Tibial artery (tissue), 4 donors: ENCODE results near the gene PDX1.

Experiments
- DNase-seq, 2 donors: peaks; one replicate each; pipeline ENCODE4 v3.0.0-alpha.2; 2019
- H3K27ac ChIP-seq, 2 donors: fragments of 200-600 bp; sonication (generic) in 1 of 2; 1 replicate in 1 of 2; 2 replicates in 1 of 2; pipeline ENCODE4 v1.5.1; 2018 to 2019; ENCODE audit warnings: mild to moderate bottlenecking in 1 of 2
- H3K27me3 ChIP-seq, 2 donors: fragments of 200-600 bp; sonication (generic) in 1 of 2; one replicate each; pipeline versions ENCODE4 v1.5.1 to v1.6.0; 2016 to 2019
- H3K36me3 ChIP-seq, 3 donors: fragments of 200-600 bp; sonication (generic) in 2 of 3; one replicate each; pipeline ENCODE4 v1.5.1; 2016 to 2019; ENCODE audit warnings: mild to moderate bottlenecking in 2 of 3
- H3K4me1 ChIP-seq, 4 donors: fragments of 200-600 bp; sonication (generic) in 2 of 4; 1 replicate in 3 of 4; 2 replicates in 1 of 4; pipeline ENCODE4 v1.5.1; 2016 to 2019
- H3K4me3 ChIP-seq, 2 donors: fragments of 200-600 bp; sonication (generic) in 1 of 2; 1 replicate in 1 of 2; 2 replicates in 1 of 2; pipeline ENCODE4 v1.5.1; 2018 to 2019; ENCODE audit warnings: mild to moderate bottlenecking in 2 of 2
- H3K9me3 ChIP-seq, 3 donors: fragments of 200-600 bp; sonication (generic) in 1 of 3; one replicate each; pipeline ENCODE4 v1.5.1; 2016 to 2019
- intact Hi-C: fragments of 100-400 bp; cut with DNase I; formaldehyde crosslinking; loops from one replicate; pipeline ENCODE4 v1.15.0; 2023; ENCODE audit warnings: low total_unique reads
- TF ChIP-seq, protein P1 (sequence below), 2 experiments: fragments of 200-600 bp in 1 of 2; fragments of 450-650 bp in 1 of 2; IDR thresholded peaks; one replicate each; pipeline ENCODE4 v1.5.1; 2017 to 2019; ENCODE audit warnings: antibody characterized with exemption in 2 of 2, mild to moderate bottlenecking in 1 of 2, moderate library complexity in 1 of 2

The PDX1 gene

DNA sequence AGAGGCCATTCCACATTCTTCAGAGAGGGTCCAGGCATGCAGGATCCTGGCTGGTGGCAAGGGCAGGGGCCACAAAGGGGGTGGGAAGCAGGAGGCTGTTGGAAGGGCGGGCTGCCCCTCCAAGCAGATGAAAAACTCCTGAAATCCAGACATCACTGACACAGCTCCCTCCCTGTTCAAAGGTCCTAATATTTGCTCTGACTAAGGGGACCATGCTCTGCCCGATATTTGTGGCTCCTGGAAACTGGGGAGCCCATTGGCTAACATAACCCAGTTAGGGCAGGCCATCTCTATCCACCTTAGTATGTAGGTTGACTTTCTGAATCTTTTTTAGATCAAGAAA, 52.6 kb downstream of the PDX1 start:
- H3K36me3 ChIP-seq = no peaks in the 10 kb centered on the region
- no peak overlapping the region for H3K27ac ChIP-seq
- peak in 1 of 2 donors; percentile 51 for DNase-seq
- intact Hi-C loops = no loop called here
- no peaks in the 10 kb centered on the region for H3K9me3 ChIP-seq
- H3K4me1 ChIP-seq = peaks cover 0 to 35% (median 20%) of the 10 kb centered on the region in 4 donors
- no peak overlapping the region for H3K4me3 ChIP-seq
- TF ChIP-seq, protein P1, sequence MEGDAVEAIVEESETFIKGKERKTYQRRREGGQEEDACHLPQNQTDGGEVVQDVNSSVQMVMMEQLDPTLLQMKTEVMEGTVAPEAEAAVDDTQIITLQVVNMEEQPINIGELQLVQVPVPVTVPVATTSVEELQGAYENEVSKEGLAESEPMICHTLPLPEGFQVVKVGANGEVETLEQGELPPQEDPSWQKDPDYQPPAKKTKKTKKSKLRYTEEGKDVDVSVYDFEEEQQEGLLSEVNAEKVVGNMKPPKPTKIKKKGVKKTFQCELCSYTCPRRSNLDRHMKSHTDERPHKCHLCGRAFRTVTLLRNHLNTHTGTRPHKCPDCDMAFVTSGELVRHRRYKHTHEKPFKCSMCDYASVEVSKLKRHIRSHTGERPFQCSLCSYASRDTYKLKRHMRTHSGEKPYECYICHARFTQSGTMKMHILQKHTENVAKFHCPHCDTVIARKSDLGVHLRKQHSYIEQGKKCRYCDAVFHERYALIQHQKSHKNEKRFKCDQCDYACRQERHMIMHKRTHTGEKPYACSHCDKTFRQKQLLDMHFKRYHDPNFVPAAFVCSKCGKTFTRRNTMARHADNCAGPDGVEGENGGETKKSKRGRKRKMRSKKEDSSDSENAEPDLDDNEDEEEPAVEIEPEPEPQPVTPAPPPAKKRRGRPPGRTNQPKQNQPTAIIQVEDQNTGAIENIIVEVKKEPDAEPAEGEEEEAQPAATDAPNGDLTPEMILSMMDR (IDR thresholded peaks at IDR 0.05) = no peak
- peaks cover 0 to 100% of the 10 kb centered on the region in 2 donors for H3K27me3 ChIP-seq

DNA sequence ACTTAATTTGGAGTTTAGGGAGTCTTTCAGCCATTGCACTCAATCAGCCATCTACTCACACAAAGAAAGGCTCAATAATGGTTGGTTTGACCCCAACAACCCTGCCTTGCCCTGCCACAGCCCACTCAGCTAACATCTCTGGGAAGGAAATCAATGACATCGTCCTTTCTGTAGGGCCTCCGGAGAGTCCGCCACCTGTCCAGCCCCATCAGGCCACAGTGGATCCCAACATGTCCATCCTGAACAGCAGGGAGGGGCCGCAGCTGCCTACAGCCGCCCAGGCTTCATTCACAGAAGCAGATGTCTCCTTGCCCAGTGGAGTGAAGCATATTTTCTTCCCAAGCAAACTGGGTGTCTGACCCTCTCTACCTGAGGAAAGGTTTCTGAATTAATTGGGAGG, 53.5 kb downstream of the PDX1 start:
- intact Hi-C loops = no loop called here
- TF ChIP-seq, protein P1 (IDR thresholded peaks at IDR 0.05) = no peak
- no peaks in the 10 kb centered on the region for H3K36me3 ChIP-seq
- peaks cover 0 to 34% (median 20%) of the 10 kb centered on the region in 4 donors for H3K4me1 ChIP-seq
- H3K27ac ChIP-seq = no peak overlapping the region
- H3K4me3 ChIP-seq = no peak overlapping the region
- H3K27me3 ChIP-seq = peaks cover 0 to 100% of the 10 kb centered on the region in 2 donors
- no peaks in the 10 kb centered on the region for H3K9me3 ChIP-seq
- DNase-seq = peak in 1 of 2 donors; percentile 27

DNA sequence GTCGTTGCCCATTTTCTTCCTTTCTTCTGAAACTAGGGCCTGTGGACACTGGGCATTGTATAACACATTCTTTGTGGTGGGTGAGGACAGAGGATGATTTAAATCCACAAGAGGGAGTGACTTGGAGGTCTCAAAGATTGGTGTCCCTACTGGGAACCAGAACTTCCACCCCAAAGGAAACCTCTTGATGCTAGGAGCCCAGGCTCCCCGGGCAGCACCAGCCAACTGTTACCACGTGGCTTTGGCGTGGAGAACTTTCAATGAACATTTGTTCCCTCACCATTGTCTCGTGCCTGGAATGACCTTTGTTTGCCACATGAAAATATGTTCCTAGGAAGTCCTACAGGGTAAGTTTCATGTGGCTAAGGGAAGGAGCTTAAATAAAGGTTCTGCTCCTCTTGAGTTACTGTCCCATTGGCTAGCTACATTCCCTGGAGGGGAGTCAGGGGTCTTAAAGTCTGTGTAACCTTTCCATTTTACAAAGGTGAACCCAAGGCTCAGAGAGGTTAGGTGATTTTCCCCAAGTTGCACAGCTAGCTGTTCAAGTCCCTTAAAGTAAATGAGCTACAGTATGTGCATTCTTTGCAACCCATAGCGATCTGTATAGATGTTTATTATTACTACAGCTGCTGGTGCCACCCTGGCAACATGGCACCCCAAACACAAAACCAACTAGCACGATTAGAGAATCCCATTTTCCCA, 54.3 kb downstream of the PDX1 start:
- Histone ChIP-seq H3K4me3 (no peak overlapping the region), H3K36me3 (no peaks in the 10 kb centered on the region), H3K27ac (no peak overlapping the region), H3K27me3 (peaks cover 0 to 100% of the 10 kb centered on the region in 2 donors), H3K4me1 (peaks cover 0 to 34% (median 18%) of the 10 kb centered on the region in 4 donors), H3K9me3 (no peaks in the 10 kb centered on the region)
- DNase-seq = peak in 1 of 2 donors; percentile 9
- intact Hi-C loops = no loop called here
- TF ChIP-seq, protein P1 (IDR thresholded peaks at IDR 0.05) = no peak
